ENCODE results near the gene LCN10. TPM values are rescaled to one million over a fixed set of nuclear protein-coding genes. Genes with fewer than 3 reads are reported as not detected.

LCN10 gene
- total and polyA plus RNA-seq, 2 of the 13 experiments (the other 11 are each of a cell fraction or from before 2014, with no cell fraction given) = 0.53 to 0.61 TPM

GRCh38 chr9:136694163-136694871 is 48.4 kb downstream of the LCN10 start (continued):
- TF ChIP-seq ZNF770 (CRISPR knock-in tag; IDR thresholded peaks at IDR 0.05) (no peak), MEF2D (CRISPR knock-in tag; IDR thresholded peaks at IDR 0.05) (no peak), PAF1 (CRISPR knock-in tag; IDR thresholded peaks at IDR 0.05) (no peak), THAP9 (CRISPR knock-in tag; IDR thresholded peaks at IDR 0.05; ENCODE audit: borderline replicate concordance) (no peak), TMF1 (CRISPR knock-in tag; IDR thresholded peaks at IDR 0.05; ENCODE audit: low read depth) (no peak), KDM3A (CRISPR knock-in tag; IDR thresholded peaks at IDR 0.05; ENCODE audit: low read depth) (no peak), PCBP2 (optimal IDR thresholded peaks at IDR 0.05; ENCODE audit: low read depth, low read length, poor library complexity, severe bottlenecking) (no peak), ZNF605 (CRISPR knock-in tag; IDR thresholded peaks at IDR 0.05) (0 out of 2 replicates have a peak, but pooled peaks have one; percentile 2), SRSF9 (IDR thresholded peaks at IDR 0.05; ENCODE audit: borderline replicate concordance, insufficient read depth, low read depth, low read length, poor library complexity, severe bottlenecking) (no peak), PTBP1 (IDR thresholded peaks at IDR 0.05; ENCODE audit: low read depth, low read length, poor library complexity, severe bottlenecking) (no peak), ZNF569 (CRISPR knock-in tag; IDR thresholded peaks at IDR 0.05; ENCODE audit: borderline replicate concordance) (no peak), GATA4 (IDR thresholded peaks at IDR 0.05; ENCODE audit: borderline replicate concordance, low read depth) (no peak), HNRNPL (IDR thresholded peaks at IDR 0.05; ENCODE audit: low read depth, low read length) (peak; percentile 53), ZBTB46 (CRISPR knock-in tag; IDR thresholded peaks at IDR 0.05; ENCODE audit: borderline replicate concordance) (no peak), TRIM22 (IDR thresholded peaks at IDR 0.05) (no peak), ZBTB4 (CRISPR knock-in tag; IDR thresholded peaks at IDR 0.05; ENCODE audit: borderline replicate concordance) (no peak), ZNF737 (CRISPR knock-in tag; IDR thresholded peaks at IDR 0.05; ENCODE audit: borderline replicate concordance) (no peak)
